Activated naive CD4-positive, alpha-beta T cell treated with anti-CD3 and anti-CD28 coated beads, Interleukin-2, amount 50 U/mL, for 24 hours (primary cell): Measurements from ENCODE around the gene PPP5C.

Experiments
- H3K27ac Mint-ChIP-seq: one replicate; pipeline ENCODE4 v1.8.0; 2021; ENCODE audit warnings: mild to moderate bottlenecking, mixed read lengths
- H3K27me3 Mint-ChIP-seq: one replicate; pipeline ENCODE4 v1.8.0; 2021; ENCODE audit warnings: mixed read lengths
- H3K36me3 Mint-ChIP-seq: one replicate; pipeline ENCODE4 v1.8.0; 2021; ENCODE audit warnings: mixed read lengths
- H3K4me1 Mint-ChIP-seq: one replicate; pipeline ENCODE4 v1.8.0; 2021; ENCODE audit warnings: mixed read lengths
- H3K4me3 Mint-ChIP-seq: one replicate; pipeline ENCODE4 v1.8.0; 2021; ENCODE audit warnings: mild to moderate bottlenecking, mixed read lengths
- H3K9me3 Mint-ChIP-seq: one replicate; pipeline ENCODE4 v1.8.0; 2021; ENCODE audit warnings: mixed read lengths

PPP5C gene

DNA sequence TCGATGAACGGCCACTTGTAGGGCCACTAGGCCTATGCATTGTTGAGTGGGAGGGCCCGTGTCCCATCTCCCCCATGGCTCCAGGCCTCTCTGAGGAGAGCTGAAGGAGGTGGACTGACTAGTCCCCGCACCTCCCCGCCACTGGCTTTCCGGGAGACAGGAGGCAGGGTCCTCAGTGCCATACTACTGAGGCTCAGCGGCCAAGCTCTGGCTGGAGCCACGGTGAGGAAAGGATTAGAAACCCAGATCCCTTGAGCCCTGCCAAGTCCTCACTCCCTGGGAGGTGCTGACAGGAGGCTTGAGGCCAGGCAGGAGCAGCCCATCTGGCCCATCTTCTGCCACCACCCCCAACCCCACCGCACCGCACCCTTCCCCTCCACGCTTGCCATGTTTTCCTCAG, 37.5 kb downstream of the PPP5C start:
- Mint-ChIP-seq H3K27ac (no peak overlapping the region), H3K9me3 (no peaks in the 10 kb centered on the region), H3K36me3 (peaks cover 23% of the 10 kb centered on the region), H3K27me3 (no peaks in the 10 kb centered on the region), H3K4me3 (no peak overlapping the region), H3K4me1 (peaks cover 8% of the 10 kb centered on the region)

DNA sequence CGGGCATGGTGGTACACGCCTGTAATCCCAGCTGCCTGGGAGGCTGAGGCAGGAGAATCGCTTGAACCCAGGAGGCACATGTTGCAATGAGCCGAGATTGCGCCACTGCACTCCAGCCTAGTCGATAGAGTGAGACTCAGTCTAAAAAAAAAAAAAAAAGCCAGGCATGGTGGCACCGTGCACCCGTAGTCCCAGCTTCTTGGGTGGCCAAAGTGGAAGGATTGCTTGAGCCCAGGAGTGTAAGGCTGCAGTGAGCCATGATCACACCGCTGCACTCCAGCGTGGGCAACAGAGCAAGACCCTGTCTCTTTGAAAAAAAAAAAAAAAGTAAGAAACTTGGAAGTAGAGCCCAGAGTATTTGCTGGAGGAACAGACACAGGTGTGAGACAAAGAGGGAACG, 38.7 kb downstream of the PPP5C start:
- H3K36me3 Mint-ChIP-seq: peaks cover 21% of the 10 kb centered on the region

DNA sequence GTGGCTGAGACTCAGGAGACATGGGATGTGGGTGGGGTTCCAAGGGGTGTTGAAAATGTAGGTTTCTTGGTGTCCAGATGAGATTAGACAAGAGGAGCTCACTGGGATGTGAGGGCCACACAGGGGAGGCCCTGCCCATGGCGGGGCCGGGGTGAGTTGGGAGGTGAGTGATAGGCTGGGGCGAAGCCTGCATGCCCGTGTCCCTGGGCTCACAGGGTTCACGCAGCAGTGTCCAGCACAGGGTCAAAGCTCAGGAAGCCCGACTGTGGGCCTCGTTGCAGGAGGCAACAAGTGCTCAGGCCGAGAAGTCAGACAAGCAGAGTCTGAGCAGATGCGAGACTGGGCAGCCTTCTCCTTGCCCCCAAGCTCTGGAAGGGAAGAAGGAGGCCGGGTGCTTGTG, 39.3 kb downstream of the PPP5C start:
- Mint-ChIP-seq H3K27ac (no peak overlapping the region), H3K4me1 (no peaks in the 10 kb centered on the region), H3K9me3 (no peaks in the 10 kb centered on the region), H3K27me3 (no peaks in the 10 kb centered on the region), H3K4me3 (no peak overlapping the region), H3K36me3 (peaks cover 16% of the 10 kb centered on the region)

More for the DNA sequence above, 38.7 kb downstream of the PPP5C start:
- no peak overlapping the region for H3K4me3 Mint-ChIP-seq
- H3K4me1 Mint-ChIP-seq: peaks cover 4% of the 10 kb centered on the region
- no peaks in the 10 kb centered on the region for H3K9me3 Mint-ChIP-seq
- H3K27ac Mint-ChIP-seq: no peak overlapping the region
- no peaks in the 10 kb centered on the region for H3K27me3 Mint-ChIP-seq

DNA sequence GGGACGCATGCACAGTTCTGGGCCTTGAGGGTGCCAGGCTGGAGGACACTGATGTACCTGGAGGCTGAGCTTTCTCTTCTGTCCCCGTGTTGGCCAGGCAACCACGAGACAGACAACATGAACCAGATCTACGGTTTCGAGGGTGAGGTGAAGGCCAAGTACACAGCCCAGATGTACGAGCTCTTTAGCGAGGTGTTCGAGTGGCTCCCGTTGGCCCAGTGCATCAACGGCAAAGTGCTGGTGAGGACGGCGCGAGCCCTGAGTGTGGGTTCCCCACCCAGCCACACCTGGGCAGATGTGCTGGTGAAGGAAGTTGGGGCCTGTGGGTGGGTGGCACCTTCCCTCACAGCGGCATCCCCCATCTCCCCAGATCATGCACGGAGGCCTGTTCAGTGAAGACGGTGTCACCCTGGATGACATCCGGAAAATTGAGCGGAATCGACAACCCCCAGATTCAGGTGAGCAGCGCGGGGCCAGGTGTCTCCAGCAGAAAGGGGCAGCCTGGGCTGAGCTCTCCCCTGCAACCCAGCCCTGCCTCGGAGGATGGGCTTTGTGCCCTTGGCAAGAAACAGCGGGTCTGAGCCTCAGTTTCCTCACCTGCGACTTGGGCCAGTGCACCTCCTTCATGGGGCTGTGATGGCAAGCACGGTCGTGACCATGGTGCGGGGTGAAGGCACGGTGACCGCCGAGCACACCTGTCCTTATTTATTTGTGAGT, 40.3 kb downstream of the PPP5C start:
- H3K27ac Mint-ChIP-seq: no peak overlapping the region
- H3K36me3 Mint-ChIP-seq: peaks cover 16% of the 10 kb centered on the region
- no peaks in the 10 kb centered on the region for H3K4me1 Mint-ChIP-seq
- no peak overlapping the region for H3K4me3 Mint-ChIP-seq
- no peaks in the 10 kb centered on the region for H3K9me3 Mint-ChIP-seq
- no peaks in the 10 kb centered on the region for H3K27me3 Mint-ChIP-seq

DNA sequence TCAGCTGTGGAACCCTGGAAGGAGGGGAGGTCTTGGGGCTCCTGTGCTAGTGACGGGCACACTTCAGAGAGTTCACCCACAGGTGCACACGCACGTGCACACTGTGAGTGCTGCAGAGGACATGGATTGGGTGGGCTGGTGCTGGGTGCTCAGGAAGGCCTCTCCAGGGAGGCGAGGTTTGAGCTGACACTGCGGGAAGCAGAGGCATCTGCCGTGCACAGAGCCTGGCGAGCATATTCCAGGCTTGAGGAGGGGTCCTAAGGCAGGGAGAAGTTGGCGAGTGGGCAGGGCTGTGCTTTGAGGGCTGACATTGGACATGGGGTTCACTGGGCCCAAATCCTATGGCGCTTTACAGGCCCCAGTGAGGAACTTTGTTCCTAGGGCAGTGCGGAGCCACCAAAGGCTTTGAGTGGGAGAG, 40.8 kb downstream of the PPP5C start:
- Mint-ChIP-seq H3K4me3 (no peak overlapping the region), H3K9me3 (no peaks in the 10 kb centered on the region), H3K27me3 (no peaks in the 10 kb centered on the region), H3K27ac (no peak overlapping the region), H3K4me1 (peaks cover 4% of the 10 kb centered on the region), H3K36me3 (peaks cover 19% of the 10 kb centered on the region)

DNA sequence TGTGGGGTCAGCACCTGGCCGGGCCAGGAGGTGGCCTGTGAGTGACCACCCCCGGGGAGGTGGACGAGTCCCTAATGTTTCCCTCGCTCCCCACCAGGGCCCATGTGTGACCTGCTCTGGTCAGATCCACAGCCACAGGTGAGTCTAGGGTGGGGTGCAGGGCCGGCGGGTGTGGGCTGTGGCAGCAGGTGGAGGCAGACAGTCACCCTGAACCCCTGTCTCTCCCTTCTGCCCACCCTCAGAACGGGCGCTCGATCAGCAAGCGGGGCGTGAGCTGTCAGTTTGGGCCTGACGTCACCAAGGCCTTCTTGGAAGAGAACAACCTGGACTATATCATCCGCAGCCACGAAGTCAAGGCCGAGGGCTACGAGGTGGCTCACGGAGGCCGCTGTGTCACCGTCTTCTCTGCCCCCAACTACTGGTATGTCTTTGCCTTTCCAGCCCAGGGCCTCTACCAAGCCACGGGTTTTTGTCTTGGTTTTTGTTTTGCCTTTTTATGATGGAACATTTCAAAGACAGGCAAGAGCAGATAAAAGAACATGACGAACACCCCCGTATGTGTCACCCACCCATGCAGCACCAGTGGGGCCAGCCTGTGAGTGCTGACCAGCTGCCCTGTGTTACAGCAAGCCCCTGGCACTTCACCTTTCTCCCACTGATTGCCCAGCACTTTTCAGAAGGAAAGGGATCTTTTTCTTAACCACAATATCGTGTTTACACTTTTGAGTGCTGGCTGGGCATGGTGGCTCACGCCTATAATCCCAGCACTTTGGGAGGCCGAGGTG, 41.6 kb downstream of the PPP5C start:
- Mint-ChIP-seq H3K36me3 (peaks cover 20% of the 10 kb centered on the region), H3K27me3 (no peaks in the 10 kb centered on the region), H3K9me3 (no peaks in the 10 kb centered on the region), H3K4me1 (peaks cover 6% of the 10 kb centered on the region), H3K4me3 (no peak overlapping the region), H3K27ac (no peak overlapping the region)

DNA sequence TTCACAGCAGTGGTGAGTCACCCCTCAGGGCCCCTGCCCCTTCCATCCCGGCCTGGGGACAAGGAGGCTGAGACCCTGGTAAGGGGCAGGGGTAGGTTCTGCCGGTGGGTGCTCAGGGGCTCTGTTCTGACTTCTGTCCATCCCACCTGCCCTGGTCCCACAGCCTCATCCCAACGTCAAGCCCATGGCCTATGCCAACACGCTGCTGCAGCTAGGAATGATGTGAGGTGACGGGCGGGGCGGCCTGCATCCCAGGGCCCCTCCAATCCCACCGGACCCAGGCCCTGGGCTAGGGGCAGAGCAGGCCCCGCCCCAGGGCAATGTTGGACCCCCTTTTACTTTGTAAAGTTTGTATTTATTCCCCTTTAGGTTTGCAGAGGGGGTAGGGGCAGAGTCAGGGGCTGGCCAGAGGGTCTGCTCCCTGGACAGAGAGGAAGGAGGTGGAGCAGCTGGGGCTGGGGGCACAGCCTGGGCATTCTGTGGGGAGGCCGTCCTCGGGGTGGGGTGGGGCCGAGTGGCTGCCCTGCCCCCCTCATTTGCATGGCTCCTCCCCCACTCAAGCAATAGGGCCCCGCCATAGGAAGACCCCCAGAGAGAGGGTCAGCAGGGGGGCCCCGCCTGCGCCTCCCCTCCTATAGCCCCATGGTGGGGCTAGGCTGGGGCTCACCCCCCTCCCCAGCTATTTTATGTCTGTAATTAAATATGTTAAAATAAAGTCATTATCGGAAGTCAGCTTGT, 43.4 kb downstream of the PPP5C start:
- no peaks in the 10 kb centered on the region for H3K27me3 Mint-ChIP-seq
- no peak overlapping the region for H3K4me3 Mint-ChIP-seq
- no peak overlapping the region for H3K27ac Mint-ChIP-seq
- H3K9me3 Mint-ChIP-seq: no peaks in the 10 kb centered on the region
- peaks cover 18% of the 10 kb centered on the region for H3K36me3 Mint-ChIP-seq
- H3K4me1 Mint-ChIP-seq: peaks cover 10% of the 10 kb centered on the region

DNA sequence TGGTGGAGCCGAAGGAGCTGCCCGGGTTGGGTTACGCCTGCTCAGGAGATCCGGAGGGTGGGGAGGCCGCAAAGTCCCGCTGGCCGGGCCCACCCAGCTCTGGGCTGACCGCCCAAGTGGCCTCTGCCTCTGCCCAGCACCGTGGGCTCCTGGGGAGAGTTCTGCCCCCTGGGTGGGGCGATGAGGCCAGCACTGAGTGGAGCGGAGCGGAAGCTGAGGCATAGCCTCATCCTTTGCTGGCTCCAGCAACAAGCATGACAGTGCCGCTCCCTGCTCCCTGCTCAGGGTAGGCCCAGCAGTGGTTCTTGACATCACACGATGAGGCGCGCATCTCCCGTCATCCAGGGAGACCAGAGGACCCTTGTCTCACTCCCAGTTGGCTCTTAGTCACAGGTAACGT, 44.0 kb downstream of the PPP5C start:
- Mint-ChIP-seq H3K9me3 (no peaks in the 10 kb centered on the region), H3K36me3 (peaks cover 17% of the 10 kb centered on the region), H3K27me3 (no peaks in the 10 kb centered on the region), H3K27ac (no peak overlapping the region), H3K4me3 (no peak overlapping the region), H3K4me1 (peaks cover 10% of the 10 kb centered on the region)

DNA sequence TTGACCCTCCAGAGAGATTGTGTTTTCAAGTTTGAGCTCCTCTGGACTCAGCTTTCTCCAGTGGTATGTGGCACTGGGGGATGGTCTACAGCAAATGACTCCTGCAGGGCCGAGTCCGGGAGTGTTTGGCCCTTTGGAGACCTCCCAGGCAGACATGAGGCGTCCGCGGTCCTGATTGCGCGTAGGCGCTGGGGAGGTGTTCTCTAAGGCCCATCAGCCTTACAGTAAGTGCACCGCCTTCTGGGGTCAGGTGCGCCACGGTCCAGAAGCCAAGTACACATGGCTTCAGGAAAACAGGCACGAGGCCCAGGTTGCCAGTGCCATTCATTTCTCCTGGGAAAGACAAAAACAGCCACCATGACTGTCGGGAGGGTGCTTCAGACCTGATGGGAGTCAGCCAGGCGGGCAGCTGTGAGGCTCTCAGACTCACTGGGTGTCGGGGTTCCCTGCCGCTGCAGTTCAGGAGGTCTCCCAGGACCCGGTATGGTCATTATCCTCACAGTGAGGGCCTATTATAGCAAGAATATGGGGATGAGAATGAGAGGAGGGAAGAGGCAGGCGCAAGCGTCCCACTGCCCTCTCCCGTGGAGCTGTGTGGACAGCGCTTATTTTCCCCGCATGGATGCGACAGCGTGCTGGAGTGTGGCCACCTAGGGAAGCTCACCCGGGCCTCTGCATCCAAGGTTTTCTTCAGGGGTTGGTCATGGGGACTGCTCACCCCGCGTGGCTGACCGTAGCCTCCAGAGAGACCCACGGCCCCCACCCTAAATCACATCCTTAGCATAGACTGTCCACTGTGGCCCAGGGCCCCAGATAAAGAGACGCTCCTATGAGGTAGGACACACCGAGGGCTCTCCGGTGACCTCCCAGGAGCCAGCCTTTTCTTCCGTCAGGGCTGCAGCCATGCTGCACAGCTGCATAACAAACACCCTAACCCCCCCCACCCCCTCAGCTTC, 44.7 kb downstream of the PPP5C start:
- Mint-ChIP-seq H3K27me3 (no peaks in the 10 kb centered on the region), H3K36me3 (peaks cover 15% of the 10 kb centered on the region), H3K4me3 (no peak overlapping the region), H3K9me3 (no peaks in the 10 kb centered on the region), H3K4me1 (peaks cover 10% of the 10 kb centered on the region), H3K27ac (no peak overlapping the region)

DNA sequence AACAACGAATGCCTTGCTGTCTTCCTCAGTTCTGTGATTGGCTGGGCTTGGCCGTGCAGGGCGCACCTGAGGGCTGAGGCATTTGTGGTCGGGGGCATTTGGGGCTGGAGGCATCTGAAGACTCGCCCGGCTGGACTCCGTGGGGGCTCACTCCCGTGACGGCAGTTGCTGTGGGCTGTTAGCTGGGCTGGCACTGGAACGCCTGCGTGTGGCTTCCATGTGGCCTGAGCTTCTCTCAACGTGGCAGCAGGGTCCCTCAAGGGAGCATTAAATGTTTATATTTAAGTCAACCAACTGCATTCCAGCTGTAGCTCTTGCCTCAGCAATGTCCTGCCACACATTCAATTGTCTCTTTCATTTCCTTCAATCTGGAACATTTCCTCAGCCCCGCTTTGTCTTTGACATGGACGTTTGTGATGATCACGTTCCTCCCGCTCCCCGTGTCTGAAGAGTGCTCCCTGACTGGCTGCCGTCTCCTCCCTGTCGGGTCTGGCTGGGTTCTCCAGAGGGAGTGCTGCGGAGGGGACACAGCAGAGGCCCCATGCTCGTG, 45.4 kb downstream of the PPP5C start:
- H3K27ac Mint-ChIP-seq: peak overlapping the region; percentile 67
- H3K9me3 Mint-ChIP-seq: no peaks in the 10 kb centered on the region
- peaks cover 10% of the 10 kb centered on the region for H3K4me1 Mint-ChIP-seq
- H3K4me3 Mint-ChIP-seq: no peak overlapping the region
- H3K36me3 Mint-ChIP-seq: peaks cover 12% of the 10 kb centered on the region
- no peaks in the 10 kb centered on the region for H3K27me3 Mint-ChIP-seq

DNA sequence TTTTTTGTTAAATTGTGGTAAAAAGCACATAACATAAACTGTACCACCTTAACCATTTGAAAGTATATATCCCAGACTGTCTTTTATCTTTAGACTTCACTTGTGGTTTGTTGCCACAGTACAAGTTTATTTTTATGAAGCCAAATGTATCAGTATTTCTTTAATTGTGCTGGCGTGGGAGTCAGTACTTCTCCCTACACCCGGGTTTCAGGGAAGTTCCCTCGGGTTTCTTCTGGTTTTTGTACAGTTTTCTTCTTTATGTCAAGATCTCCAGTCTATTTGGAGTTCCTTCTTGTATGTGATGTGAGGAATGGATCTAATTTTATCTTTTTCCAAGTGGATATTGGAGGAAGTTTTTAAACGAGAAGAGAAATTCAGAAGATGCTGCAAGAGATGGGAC, 46.0 kb downstream of the PPP5C start:
- Mint-ChIP-seq H3K9me3 (no peaks in the 10 kb centered on the region), H3K27ac (no peak overlapping the region), H3K4me3 (no peak overlapping the region), H3K27me3 (peaks cover 3% of the 10 kb centered on the region), H3K4me1 (peaks cover 10% of the 10 kb centered on the region), H3K36me3 (peaks cover 9% of the 10 kb centered on the region)

DNA sequence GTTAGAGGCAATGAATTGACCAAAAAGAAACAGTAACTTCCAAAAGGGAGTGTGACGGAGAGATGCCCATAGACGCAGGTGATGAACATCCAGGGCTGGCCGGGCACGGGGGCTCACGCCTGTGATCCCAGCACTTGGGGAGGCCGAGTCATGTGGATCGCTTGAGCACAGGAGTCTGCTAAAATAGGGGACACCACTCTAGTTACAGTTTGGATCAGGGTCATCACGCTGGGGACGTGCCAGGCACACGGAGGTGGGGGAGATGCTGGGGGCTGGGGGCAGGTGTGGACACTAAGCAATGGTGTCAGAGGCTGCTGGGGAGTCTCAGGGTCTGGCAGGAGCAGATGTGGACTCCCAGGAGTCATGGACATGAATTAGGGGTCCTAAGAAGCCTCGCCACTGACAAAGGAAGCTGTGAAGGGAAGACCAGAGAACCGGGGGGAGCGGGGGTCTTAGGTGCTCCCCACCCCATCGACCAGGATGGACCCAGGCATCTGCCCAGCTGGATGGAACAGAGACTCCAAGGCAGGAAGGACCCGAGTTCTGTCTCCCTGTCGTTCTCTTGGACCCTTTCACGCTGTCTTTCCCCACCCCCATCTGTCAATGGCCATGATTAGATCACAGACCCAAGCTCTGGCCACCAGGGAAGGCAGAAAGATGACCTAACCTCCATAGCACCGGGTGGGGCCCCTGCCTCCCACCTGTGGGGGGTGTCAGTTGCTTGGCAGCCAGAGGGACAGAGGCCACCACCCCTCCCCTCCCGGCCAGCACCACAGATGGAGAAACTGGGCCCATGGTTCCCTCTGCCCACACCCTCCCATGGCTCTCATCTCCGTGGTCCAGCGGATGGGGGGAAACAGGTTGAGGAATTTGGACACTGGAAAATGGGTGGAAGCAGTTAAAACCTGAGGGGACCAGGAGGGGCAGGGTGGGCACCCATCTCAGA, 46.8 kb downstream of the PPP5C start:
- H3K4me3 Mint-ChIP-seq: no peak overlapping the region
- H3K36me3 Mint-ChIP-seq: peaks cover 9% of the 10 kb centered on the region
- peaks cover 3% of the 10 kb centered on the region for H3K27me3 Mint-ChIP-seq
- no peak overlapping the region for H3K27ac Mint-ChIP-seq
- H3K9me3 Mint-ChIP-seq: no peaks in the 10 kb centered on the region
- peaks cover 10% of the 10 kb centered on the region for H3K4me1 Mint-ChIP-seq

DNA sequence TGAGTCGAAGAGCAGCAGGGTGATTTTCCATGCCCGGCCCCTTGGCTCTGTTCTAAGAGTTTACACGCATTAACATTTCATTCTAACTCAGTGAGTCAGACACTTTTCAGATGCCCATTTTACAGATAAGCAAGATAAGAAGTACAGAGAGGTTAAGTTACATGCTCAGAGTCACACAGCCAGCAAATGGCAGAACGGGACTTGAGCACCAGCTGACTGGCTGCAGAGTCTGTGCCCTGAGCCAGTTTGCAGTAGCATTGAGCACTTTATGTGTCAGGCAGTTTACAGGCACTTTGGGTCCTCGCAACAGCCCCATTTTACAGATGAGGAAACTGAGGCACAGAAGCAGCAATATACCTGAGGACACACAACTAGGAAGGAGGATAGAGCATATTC, 47.5 kb downstream of the PPP5C start:
- H3K9me3 Mint-ChIP-seq: no peaks in the 10 kb centered on the region
- peaks cover 3% of the 10 kb centered on the region for H3K27me3 Mint-ChIP-seq
- H3K27ac Mint-ChIP-seq: no peak overlapping the region
- no peak overlapping the region for H3K4me3 Mint-ChIP-seq
- peaks cover 10% of the 10 kb centered on the region for H3K4me1 Mint-ChIP-seq
- H3K36me3 Mint-ChIP-seq: peaks cover 7% of the 10 kb centered on the region
